Adipocyte (in vitro differentiated cells): Measurements from ENCODE around the gene ATP5MC2.

Experiments
- DNase-seq: peaks from one replicate; pipeline ENCODE4 v3.0.0-alpha.2; 2015; ENCODE audit warnings: low read depth
- H3K27me3 ChIP-seq: replicated peaks from 2 replicates; pipeline ENCODE4 v1.7.0; 2013; ENCODE audit warnings: mild to moderate bottlenecking, low read length, moderate library complexity; ENCODE audit not compliant: control insufficient read depth, insufficient read depth
- H3K36me3 ChIP-seq: 2 replicates; pipeline ENCODE4 v1.7.0; 2013; ENCODE audit warnings: low read length, mild to moderate bottlenecking, moderate library complexity; ENCODE audit not compliant: control insufficient read depth, insufficient read depth, severe bottlenecking
- H3K4me1 ChIP-seq: 2 replicates; pipeline ENCODE4 v1.7.0; 2013; ENCODE audit warnings: mild to moderate bottlenecking, low read length, moderate library complexity; ENCODE audit not compliant: control insufficient read depth, insufficient read depth
- H3K4me3 ChIP-seq: 2 replicates; pipeline ENCODE4 v1.7.0; 2013; ENCODE audit warnings: mild to moderate bottlenecking, low read length, moderate library complexity
- H3K9ac ChIP-seq: 2 replicates; pipeline ENCODE4 v1.7.0; 2013; ENCODE audit warnings: mild to moderate bottlenecking, low read length, moderate library complexity
- H3K9me3 ChIP-seq: 2 replicates; pipeline ENCODE4 v1.7.0; 2013; ENCODE audit warnings: mild to moderate bottlenecking, low read length, moderate library complexity; ENCODE audit not compliant: control insufficient read depth

Gene ATP5MC2

DNA sequence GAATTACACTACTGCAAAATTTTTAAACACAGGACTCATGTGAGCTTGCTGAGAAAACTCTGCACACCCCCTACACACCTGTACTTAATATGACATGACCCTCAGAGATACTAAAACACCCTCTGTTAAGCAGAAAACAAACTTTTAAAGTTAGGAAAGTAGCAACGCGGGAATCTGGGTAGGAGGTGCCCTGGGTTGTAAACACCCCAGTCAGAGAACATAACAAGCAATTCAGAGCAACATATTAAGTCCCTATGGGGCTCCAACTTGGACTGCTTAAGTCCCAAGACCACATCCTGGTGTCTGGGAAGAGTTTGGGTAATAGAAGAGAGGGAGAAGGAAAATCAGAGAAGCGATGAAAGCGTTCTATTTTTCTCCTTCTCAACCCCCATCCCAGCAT is 50.9 kb downstream of the ATP5MC2 start:
- peak overlapping the region; percentile 99 for H3K9ac ChIP-seq
- DNase-seq, result peak; percentile 32
- peaks cover 29% of the 10 kb centered on the region for H3K4me1 ChIP-seq
- H3K36me3 ChIP-seq, result no peaks in the 10 kb centered on the region
- H3K9me3 ChIP-seq, result no peaks in the 10 kb centered on the region
- peak overlapping the region; percentile 99 for H3K4me3 ChIP-seq
- H3K27me3 ChIP-seq, result no peaks in the 10 kb centered on the region

DNA sequence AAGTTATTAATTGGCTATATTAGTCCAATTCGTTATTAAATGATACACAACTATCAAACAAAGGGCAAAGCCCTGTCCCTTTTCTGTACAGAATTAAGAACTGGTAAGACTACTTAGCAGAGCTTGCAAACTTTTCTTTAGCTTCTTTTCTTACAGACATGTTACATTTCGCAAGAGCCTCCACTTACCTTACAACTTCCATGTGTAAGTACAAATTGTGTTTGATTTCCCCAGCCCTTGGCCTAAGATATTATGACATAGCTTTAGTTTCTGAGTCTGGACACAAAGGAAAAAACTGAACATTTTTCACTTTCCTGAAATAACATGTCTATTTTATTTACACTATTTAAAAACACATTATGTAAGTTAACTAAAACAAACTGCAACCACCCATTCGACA is 51.4 kb downstream of the ATP5MC2 start:
- peak overlapping the region; percentile 99 for H3K4me3 ChIP-seq
- H3K4me1 ChIP-seq, result peaks cover 29% of the 10 kb centered on the region
- DNase-seq, result peak; percentile 82

GRCh38 chr12:53623548-53624385 is 52.1 kb downstream of the ATP5MC2 start:
- peak overlapping the region; percentile 99 for H3K4me3 ChIP-seq
- peak overlapping the region; percentile 99 for H3K9ac ChIP-seq
- DNase-seq, result peak; percentile 60
- no peaks in the 10 kb centered on the region for H3K36me3 ChIP-seq
- H3K4me1 ChIP-seq, result peaks cover 32% of the 10 kb centered on the region
- no peaks in the 10 kb centered on the region for H3K9me3 ChIP-seq
- H3K27me3 ChIP-seq, result no peaks in the 10 kb centered on the region

More for the DNA sequence above, 51.4 kb downstream of the ATP5MC2 start:
- Histone ChIP-seq H3K27me3 (no peaks in the 10 kb centered on the region), H3K9ac (peak overlapping the region; percentile 99), H3K9me3 (no peaks in the 10 kb centered on the region), H3K36me3 (no peaks in the 10 kb centered on the region)

GRCh38 chr12:53622724-53623123 is 53.2 kb downstream of the ATP5MC2 start:
- H3K27me3 ChIP-seq, result no peaks in the 10 kb centered on the region
- H3K36me3 ChIP-seq, result no peaks in the 10 kb centered on the region
- H3K9me3 ChIP-seq, result no peaks in the 10 kb centered on the region
- no peak for DNase-seq
- H3K9ac ChIP-seq, result peak overlapping the region; percentile 99
- peaks cover 42% of the 10 kb centered on the region for H3K4me1 ChIP-seq
- H3K4me3 ChIP-seq, result peak overlapping the region; percentile 99

GRCh38 chr12:53618275-53618674 is 57.6 kb downstream of the ATP5MC2 start:
- peaks cover 43% of the 10 kb centered on the region for H3K4me1 ChIP-seq
- no peaks in the 10 kb centered on the region for H3K36me3 ChIP-seq
- peak overlapping the region; percentile 75 for H3K4me3 ChIP-seq
- no peaks in the 10 kb centered on the region for H3K27me3 ChIP-seq
- H3K9ac ChIP-seq, result peak overlapping the region; percentile 65
- DNase-seq, result no peak
- no peaks in the 10 kb centered on the region for H3K9me3 ChIP-seq

GRCh38 chr12:53617700-53618099 is 58.2 kb downstream of the ATP5MC2 start:
- peaks cover 38% of the 10 kb centered on the region for H3K4me1 ChIP-seq

GRCh38 chr12:53616950-53617349 is 58.9 kb downstream of the ATP5MC2 start:
- no peaks in the 10 kb centered on the region for H3K36me3 ChIP-seq
- no peak overlapping the region for H3K9ac ChIP-seq
- DNase-seq, result no peak
- no peak overlapping the region for H3K4me3 ChIP-seq
- H3K27me3 ChIP-seq, result no peaks in the 10 kb centered on the region
- H3K4me1 ChIP-seq, result peaks cover 36% of the 10 kb centered on the region
- no peaks in the 10 kb centered on the region for H3K9me3 ChIP-seq

More at GRCh38 chr12:53617700-53618099, 58.2 kb downstream of the ATP5MC2 start:
- DNase-seq, result no peak
- Histone ChIP-seq H3K36me3 (no peaks in the 10 kb centered on the region), H3K9me3 (no peaks in the 10 kb centered on the region), H3K27me3 (no peaks in the 10 kb centered on the region), H3K9ac (peak overlapping the region; percentile 65), H3K4me3 (peak overlapping the region; percentile 75)
